ENCODE measurements around the gene CDH23. TPM values are rescaled to one million over a fixed set of nuclear protein-coding genes. Genes with fewer than 3 reads are reported as not detected.

The CDH23 gene
- total and polyA plus RNA-seq, 10 of the 15 experiments (the other 5 are each of a cell fraction or from before 2014, with no cell fraction given), result 0.09 to 0.40 (median 0.15) TPM; not detected in 1

DNA sequence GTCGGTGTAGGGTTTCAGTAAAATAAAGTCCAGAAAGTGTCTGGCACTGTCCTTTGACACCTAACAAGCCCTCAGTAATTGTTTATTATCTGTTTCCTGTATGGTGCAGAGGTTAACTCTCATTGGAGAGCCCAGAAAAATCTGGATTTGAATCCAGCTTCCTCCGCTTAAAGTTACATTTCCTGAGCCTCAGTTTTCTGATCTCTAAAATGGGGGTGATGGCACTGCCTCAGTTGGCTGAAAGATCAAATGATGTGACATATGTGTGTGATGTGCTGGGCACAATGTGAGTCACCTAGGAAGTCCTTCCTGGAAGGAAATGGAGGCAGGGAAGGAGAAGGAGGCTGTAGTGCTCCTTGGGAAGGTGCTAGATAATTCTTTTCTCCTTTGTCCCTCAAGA lies 14.7 kb upstream of the CDH23 start (continued):
- TF ChIP-seq, protein P1, sequence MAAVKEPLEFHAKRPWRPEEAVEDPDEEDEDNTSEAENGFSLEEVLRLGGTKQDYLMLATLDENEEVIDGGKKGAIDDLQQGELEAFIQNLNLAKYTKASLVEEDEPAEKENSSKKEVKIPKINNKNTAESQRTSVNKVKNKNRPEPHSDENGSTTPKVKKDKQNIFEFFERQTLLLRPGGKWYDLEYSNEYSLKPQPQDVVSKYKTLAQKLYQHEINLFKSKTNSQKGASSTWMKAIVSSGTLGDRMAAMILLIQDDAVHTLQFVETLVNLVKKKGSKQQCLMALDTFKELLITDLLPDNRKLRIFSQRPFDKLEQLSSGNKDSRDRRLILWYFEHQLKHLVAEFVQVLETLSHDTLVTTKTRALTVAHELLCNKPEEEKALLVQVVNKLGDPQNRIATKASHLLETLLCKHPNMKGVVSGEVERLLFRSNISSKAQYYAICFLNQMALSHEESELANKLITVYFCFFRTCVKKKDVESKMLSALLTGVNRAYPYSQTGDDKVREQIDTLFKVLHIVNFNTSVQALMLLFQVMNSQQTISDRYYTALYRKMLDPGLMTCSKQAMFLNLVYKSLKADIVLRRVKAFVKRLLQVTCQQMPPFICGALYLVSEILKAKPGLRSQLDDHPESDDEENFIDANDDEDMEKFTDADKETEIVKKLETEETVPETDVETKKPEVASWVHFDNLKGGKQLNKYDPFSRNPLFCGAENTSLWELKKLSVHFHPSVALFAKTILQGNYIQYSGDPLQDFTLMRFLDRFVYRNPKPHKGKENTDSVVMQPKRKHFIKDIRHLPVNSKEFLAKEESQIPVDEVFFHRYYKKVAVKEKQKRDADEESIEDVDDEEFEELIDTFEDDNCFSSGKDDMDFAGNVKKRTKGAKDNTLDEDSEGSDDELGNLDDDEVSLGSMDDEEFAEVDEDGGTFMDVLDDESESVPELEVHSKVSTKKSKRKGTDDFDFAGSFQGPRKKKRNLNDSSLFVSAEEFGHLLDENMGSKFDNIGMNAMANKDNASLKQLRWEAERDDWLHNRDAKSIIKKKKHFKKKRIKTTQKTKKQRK (IDR thresholded peaks at IDR 0.05; ENCODE audit: low read depth, low read length), result no peak
- TF ChIP-seq LARP7 (IDR thresholded peaks at IDR 0.05) (no peak), KLF5 (IDR thresholded peaks at IDR 0.05; ENCODE audit: partially characterized antibody) (no peak), NBN (IDR thresholded peaks at IDR 0.05) (no peak), PAX8 (IDR thresholded peaks at IDR 0.05) (no peak), IKZF1 (conservative IDR thresholded peaks at IDR 0.05) (no peak), CBFB (IDR thresholded peaks at IDR 0.05; ENCODE audit: low read depth) (no peak), YY1 (IDR thresholded peaks at IDR 0.05; ENCODE audit: low read depth, low read length) (no peak), NFIC (IDR thresholded peaks at IDR 0.05; ENCODE audit: low read depth, low read length) (no peak), ATF7 (IDR thresholded peaks at IDR 0.05; ENCODE audit: low read depth) (no peak), NFYA (IDR thresholded peaks at IDR 0.05; ENCODE audit: borderline replicate concordance, low read depth, low read length) (no peak), HSF1 (IDR thresholded peaks at IDR 0.05; ENCODE audit: low read depth, low read length) (no peak)
- TF ChIP-seq, protein P2, sequence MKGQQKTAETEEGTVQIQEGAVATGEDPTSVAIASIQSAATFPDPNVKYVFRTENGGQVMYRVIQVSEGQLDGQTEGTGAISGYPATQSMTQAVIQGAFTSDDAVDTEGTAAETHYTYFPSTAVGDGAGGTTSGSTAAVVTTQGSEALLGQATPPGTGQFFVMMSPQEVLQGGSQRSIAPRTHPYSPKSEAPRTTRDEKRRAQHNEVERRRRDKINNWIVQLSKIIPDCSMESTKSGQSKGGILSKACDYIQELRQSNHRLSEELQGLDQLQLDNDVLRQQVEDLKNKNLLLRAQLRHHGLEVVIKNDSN (IDR thresholded peaks at IDR 0.05; ENCODE audit: borderline replicate concordance, extremely low read length, insufficient read depth, low read depth, low read length), result no peak
- TF ChIP-seq, protein P3, sequence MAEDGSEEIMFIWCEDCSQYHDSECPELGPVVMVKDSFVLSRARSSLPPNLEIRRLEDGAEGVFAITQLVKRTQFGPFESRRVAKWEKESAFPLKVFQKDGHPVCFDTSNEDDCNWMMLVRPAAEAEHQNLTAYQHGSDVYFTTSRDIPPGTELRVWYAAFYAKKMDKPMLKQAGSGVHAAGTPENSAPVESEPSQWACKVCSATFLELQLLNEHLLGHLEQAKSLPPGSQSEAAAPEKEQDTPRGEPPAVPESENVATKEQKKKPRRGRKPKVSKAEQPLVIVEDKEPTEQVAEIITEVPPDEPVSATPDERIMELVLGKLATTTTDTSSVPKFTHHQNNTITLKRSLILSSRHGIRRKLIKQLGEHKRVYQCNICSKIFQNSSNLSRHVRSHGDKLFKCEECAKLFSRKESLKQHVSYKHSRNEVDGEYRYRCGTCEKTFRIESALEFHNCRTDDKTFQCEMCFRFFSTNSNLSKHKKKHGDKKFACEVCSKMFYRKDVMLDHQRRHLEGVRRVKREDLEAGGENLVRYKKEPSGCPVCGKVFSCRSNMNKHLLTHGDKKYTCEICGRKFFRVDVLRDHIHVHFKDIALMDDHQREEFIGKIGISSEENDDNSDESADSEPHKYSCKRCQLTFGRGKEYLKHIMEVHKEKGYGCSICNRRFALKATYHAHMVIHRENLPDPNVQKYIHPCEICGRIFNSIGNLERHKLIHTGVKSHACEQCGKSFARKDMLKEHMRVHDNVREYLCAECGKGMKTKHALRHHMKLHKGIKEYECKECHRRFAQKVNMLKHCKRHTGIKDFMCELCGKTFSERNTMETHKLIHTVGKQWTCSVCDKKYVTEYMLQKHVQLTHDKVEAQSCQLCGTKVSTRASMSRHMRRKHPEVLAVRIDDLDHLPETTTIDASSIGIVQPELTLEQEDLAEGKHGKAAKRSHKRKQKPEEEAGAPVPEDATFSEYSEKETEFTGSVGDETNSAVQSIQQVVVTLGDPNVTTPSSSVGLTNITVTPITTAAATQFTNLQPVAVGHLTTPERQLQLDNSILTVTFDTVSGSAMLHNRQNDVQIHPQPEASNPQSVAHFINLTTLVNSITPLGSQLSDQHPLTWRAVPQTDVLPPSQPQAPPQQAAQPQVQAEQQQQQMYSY (CRISPR knock-in tag; IDR thresholded peaks at IDR 0.05), result no peak

Data from GM12878 (cell line).